Lower leg skin (tissue), 3 donors: ENCODE results near the gene ABCA1.

ENCODE experiments used
- CTCF ChIP-seq, 3 donors: fragments of 450-650 bp; IDR thresholded peaks; one replicate each; pipeline ENCODE4 v1.5.1; 2016; ENCODE audit warnings: antibody characterized with exemption in 3 of 3, mild to moderate bottlenecking in 3 of 3, moderate library complexity in 2 of 3
- POLR2A ChIP-seq, 2 donors: fragments of 450-650 bp; IDR thresholded peaks; one replicate each; pipeline ENCODE4 v1.6.1; 2016 to 2017; ENCODE audit warnings: antibody characterized with exemption in 2 of 2, mild to moderate bottlenecking in 1 of 2, moderate library complexity in 1 of 2

GRCh38 chr9:104783588-104783987 is 144.4 kb downstream of the ABCA1 start:
- TF ChIP-seq CTCF (IDR thresholded peaks at IDR 0.05) (no peak), POLR2A (IDR thresholded peaks at IDR 0.05) (no peak)
